SK-N-SH (cell line): ENCODE results near the gene ZNF23. TPM values are rescaled to one million over a fixed set of nuclear protein-coding genes. Genes with fewer than 3 reads are reported as not detected.

ENCODE experiments used
- CTCF ChIA-PET: fragments of 300-600, 350-600 bp; formaldehyde crosslinking; extraction: SDS; loops from one replicate; lab custom pipeline; 2021; lab: Yijun Ruan, JAX
- POLR2A ChIA-PET: fragments of 350-600 bp; sonication (Branson Sonifier 250); formaldehyde crosslinking; extraction: SDS; loops from one replicate; lab custom pipeline; 2020; ENCODE audit warnings: antibody characterized with exemption, inconsistent platforms; lab: Yijun Ruan, JAX
- DNase-seq: peaks from one replicate; pipeline ENCODE4 v3.0.0; 2012
- H2AFZ ChIP-seq: fragments of 200-600 bp; sonication (generic); 2 replicates; pipeline ENCODE4 v1.8.1; 2016; ENCODE audit warnings: antibody characterized with exemption, mild to moderate bottlenecking, low read depth
- H3F3A ChIP-seq: fragments of 200-600 bp; sonication (generic); replicated peaks from 2 replicates; pipeline ENCODE3; 2016; ENCODE audit warnings: antibody characterized with exemption, mild to moderate bottlenecking; ENCODE audit not compliant: insufficient read depth
- H3K27ac ChIP-seq, 2 experiments: fragments of 200-500 bp in 1 of 2; fragments of 200-600 bp in 1 of 2; sonication (Bioruptor generic) in 1 of 2; sonication (generic), shearing (Covaris generic) in 1 of 2; 2 replicates each; pipeline versions ENCODE4 v1.5.1 to v1.6.1; 2014 to 2016; ENCODE audit warnings: low read depth in 2 of 2, inconsistent platforms in 1 of 2, low read length in 1 of 2, mild to moderate bottlenecking in 1 of 2, mixed read lengths in 1 of 2
- H3K27me3 ChIP-seq: fragments of 200-600 bp; sonication (generic), shearing (Covaris generic); 2 replicates; pipeline ENCODE4 v1.6.1; 2016; ENCODE audit warnings: mixed run types; ENCODE audit not compliant: insufficient read depth
- H3K36me3 ChIP-seq, 2 experiments: fragments of 200-500 bp in 1 of 2; fragments of 200-600 bp in 1 of 2; sonication (Bioruptor generic) in 1 of 2; sonication (generic) in 1 of 2; replicated peaks in 1 of 2; 2 replicates each; pipeline versions ENCODE3 to v1.5.1; 2014 to 2016; ENCODE audit warnings: low read length in 1 of 2, mild to moderate bottlenecking in 1 of 2; ENCODE audit not compliant: insufficient read depth in 2 of 2, control insufficient read depth in 1 of 2
- H3K4me1 ChIP-seq, 2 experiments: fragments of 200-500 bp in 1 of 2; fragments of 200-600 bp in 1 of 2; sonication (Bioruptor generic) in 1 of 2; sonication (generic), shearing (Covaris generic) in 1 of 2; 2 replicates each; pipeline versions ENCODE4 v1.5.1 to v1.6.1; 2014 to 2016; ENCODE audit warnings: low read depth in 1 of 2, low read length in 1 of 2, mixed run types in 1 of 2; ENCODE audit not compliant: insufficient read depth in 2 of 2, control insufficient read depth in 1 of 2
- H3K4me2 ChIP-seq: fragments of 200-600 bp; sonication (generic), shearing (Covaris generic); 2 replicates; pipeline ENCODE4 v1.6.1; 2017; ENCODE audit warnings: mixed run types
- H3K4me3 ChIP-seq, 2 experiments: fragments of 200-500 bp in 1 of 2; fragments of 200-600 bp in 1 of 2; sonication (Bioruptor generic) in 1 of 2; sonication (generic), shearing (Covaris generic) in 1 of 2; 2 replicates each; pipeline versions ENCODE4 v1.5.1 to v1.8.1; 2014 to 2016; ENCODE audit warnings: low read depth in 2 of 2, inconsistent platforms in 1 of 2, low read length in 1 of 2, mild to moderate bottlenecking in 1 of 2, mixed read lengths in 1 of 2, moderate library complexity in 1 of 2
- H3K79me2 ChIP-seq: fragments of 200-600 bp; sonication (generic); 2 replicates; pipeline ENCODE4 v1.8.1; 2017; ENCODE audit warnings: mild to moderate bottlenecking; ENCODE audit not compliant: insufficient read depth
- H3K9ac ChIP-seq: fragments of 200-600 bp; sonication (generic); 2 replicates; pipeline ENCODE4 v1.6.1; 2017; ENCODE audit warnings: mixed run types
- H3K9me2 ChIP-seq: fragments of 200-600 bp; sonication (generic); 2 replicates; pipeline ENCODE4 v1.6.1; 2017; ENCODE audit warnings: mixed run types
- H3K9me3 ChIP-seq: fragments of 200-600 bp; sonication (generic); 2 replicates; pipeline ENCODE4 v1.6.1; 2017; ENCODE audit warnings: mixed run types, mild to moderate bottlenecking, moderate library complexity
- H4K20me1 ChIP-seq: fragments of 200-600 bp; sonication (generic); 2 replicates; pipeline ENCODE4 v1.6.1; 2017; ENCODE audit warnings: mild to moderate bottlenecking, mixed run types; ENCODE audit not compliant: insufficient read depth
- CTCF ChIP-seq: fragments of 200-600 bp; sonication (generic); IDR thresholded peaks from 2 replicates; pipeline ENCODE4 v1.6.1; 2017; ENCODE audit warnings: antibody characterized with exemption, mild to moderate bottlenecking, moderate library complexity
- FOXM1 ChIP-seq: IDR thresholded peaks from 2 replicates; pipeline ENCODE4 v1.4.0; 2012; ENCODE audit warnings: low read depth, mild to moderate bottlenecking
- JUND ChIP-seq: IDR thresholded peaks from 2 replicates; pipeline ENCODE4 v1.4.0; 2012
- MEF2A ChIP-seq: IDR thresholded peaks from 2 replicates; pipeline ENCODE4 v1.4.0; 2012; ENCODE audit warnings: low read depth, borderline replicate concordance
- POLR2AphosphoS5 ChIP-seq: IDR thresholded peaks from 2 replicates; pipeline ENCODE4 v1.6.1; 2012; ENCODE audit warnings: low read depth, low read length
- RAD21 ChIP-seq: IDR thresholded peaks from 2 replicates; pipeline ENCODE4 v1.6.1; 2012; ENCODE audit warnings: mild to moderate bottlenecking, low read length
- REST ChIP-seq: IDR thresholded peaks from 2 replicates; pipeline ENCODE4 v1.6.1; 2012; ENCODE audit warnings: mild to moderate bottlenecking, low read depth, low read length, moderate library complexity
- USF1 ChIP-seq: IDR thresholded peaks from 2 replicates; pipeline ENCODE4 v1.4.0; 2012; ENCODE audit warnings: low read depth, borderline replicate concordance
- WGBS: methylation state at CpG from one replicate; pipeline ENCODE4 v1.1.6; 2017; ENCODE audit warnings: low lambda C conversion rate; 5-methylcytosine and 5-hydroxymethylcytosine counted together
- polyA plus RNA-seq, 3 experiments: library from polyadenylated mRNA; depleted of rRNA; stranded (reverse); fragments of >200 nt; gene quantifications; 2 replicates each; pipeline ENCODE4 v1.2.3, GENCODE V29; 2012
- TF ChIP-seq, protein P1 (sequence below): IDR thresholded peaks from 2 replicates; pipeline ENCODE4; 2012
- TF ChIP-seq, protein P2 (sequence below): fragments of 150-350 bp; IDR thresholded peaks from 2 replicates; pipeline ENCODE4 v1.6.1; 2017; ENCODE audit warnings: antibody characterized with exemption, low read length, low read depth, borderline replicate concordance

Gene ZNF23
- polyA plus RNA-seq, 1 of the 3 experiments (the other 2 are of a cell fraction), result 7.3 TPM

- no peak for TF ChIP-seq REST
- TF ChIP-seq USF1, result no peak
- peak; percentile 91 for TF ChIP-seq RAD21
Measured at GRCh38 chr16:71499775-71500364, 37.8 kb upstream of the ZNF23 start (continued).

GRCh38 chr16:71498031-71498430 is 36.0 kb upstream of the ZNF23 start:
- WGBS, result 62% methylated on average over 3 of the region's 3 CpGs
- no peaks in the 10 kb centered on the region for H3K4me1 ChIP-seq
- no peak overlapping the region for H3K4me3 ChIP-seq
- DNase-seq, result no peak
- H3K36me3 ChIP-seq, result no peaks in the 10 kb centered on the region
- no peak overlapping the region for H3K27ac ChIP-seq
- H2AFZ ChIP-seq, result no peak overlapping the region
- ChIA-PET POLR2A (interaction anchor here (0.7 kb wide), 1 partner anchor 1151 kb away, joined by 5 read pairs; the partner anchor contains the start of gene DDX19A), CTCF (interaction anchor here (0.6 to 8.2 kb wide), 8 partner anchors 10 to 139 kb away, joined by 3 to 162 read pairs (median 4); partner anchors contain the start of gene CALB2)
- H3K9me2 ChIP-seq, result no peaks in the 10 kb centered on the region
- no peaks in the 10 kb centered on the region for H3K9me3 ChIP-seq
- no peaks in the 10 kb centered on the region for H3F3A ChIP-seq
- H3K9ac ChIP-seq, result no peak overlapping the region
- no peaks in the 10 kb centered on the region for H3K27me3 ChIP-seq
- no peaks in the 10 kb centered on the region for H4K20me1 ChIP-seq
- no peak overlapping the region for H3K4me2 ChIP-seq
- TF ChIP-seq, protein P1, sequence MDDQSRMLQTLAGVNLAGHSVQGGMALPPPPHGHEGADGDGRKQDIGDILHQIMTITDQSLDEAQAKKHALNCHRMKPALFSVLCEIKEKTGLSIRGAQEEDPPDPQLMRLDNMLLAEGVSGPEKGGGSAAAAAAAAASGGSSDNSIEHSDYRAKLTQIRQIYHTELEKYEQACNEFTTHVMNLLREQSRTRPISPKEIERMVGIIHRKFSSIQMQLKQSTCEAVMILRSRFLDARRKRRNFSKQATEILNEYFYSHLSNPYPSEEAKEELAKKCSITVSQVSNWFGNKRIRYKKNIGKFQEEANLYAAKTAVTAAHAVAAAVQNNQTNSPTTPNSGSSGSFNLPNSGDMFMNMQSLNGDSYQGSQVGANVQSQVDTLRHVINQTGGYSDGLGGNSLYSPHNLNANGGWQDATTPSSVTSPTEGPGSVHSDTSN, result no peak
- no peak for TF ChIP-seq POLR2AphosphoS5
- no peak for TF ChIP-seq USF1
- TF ChIP-seq REST, result no peak
- TF ChIP-seq CTCF, result no peak
- no peak for TF ChIP-seq FOXM1
- TF ChIP-seq, protein P2, sequence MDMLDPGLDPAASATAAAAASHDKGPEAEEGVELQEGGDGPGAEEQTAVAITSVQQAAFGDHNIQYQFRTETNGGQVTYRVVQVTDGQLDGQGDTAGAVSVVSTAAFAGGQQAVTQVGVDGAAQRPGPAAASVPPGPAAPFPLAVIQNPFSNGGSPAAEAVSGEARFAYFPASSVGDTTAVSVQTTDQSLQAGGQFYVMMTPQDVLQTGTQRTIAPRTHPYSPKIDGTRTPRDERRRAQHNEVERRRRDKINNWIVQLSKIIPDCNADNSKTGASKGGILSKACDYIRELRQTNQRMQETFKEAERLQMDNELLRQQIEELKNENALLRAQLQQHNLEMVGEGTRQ, result no peak
- TF ChIP-seq MEF2A, result no peak
- no peak for TF ChIP-seq JUND
- no peaks in the 10 kb centered on the region for H3K79me2 ChIP-seq
